Glutamatergic neuron (in vitro differentiated cells): ENCODE measurements around the gene IKZF4. TPM values are rescaled to one million over a fixed set of nuclear protein-coding genes. Genes with fewer than 3 reads are reported as not detected.
A peak's percentile ranks its signal among the peaks of the same experiment; 100 is the strongest.

Source experiments
- DNase-seq: peaks from one replicate; pipeline ENCODE4 v3.0.0; 2022
- H3K27ac Mint-ChIP-seq: one replicate; pipeline ENCODE4 v1.8.0; 2020; ENCODE audit warnings: mild to moderate bottlenecking, mixed read lengths, inconsistent platforms; ENCODE audit not compliant: unreplicated experiment
- H3K27me3 Mint-ChIP-seq: one replicate; pipeline ENCODE4 v1.8.0; 2020; ENCODE audit warnings: mild to moderate bottlenecking, moderate library complexity, mixed read lengths, inconsistent platforms; ENCODE audit not compliant: unreplicated experiment
- H3K36me3 Mint-ChIP-seq: one replicate; pipeline ENCODE4 v1.8.0; 2020; ENCODE audit warnings: mild to moderate bottlenecking, mixed read lengths, inconsistent platforms; ENCODE audit not compliant: unreplicated experiment
- H3K4me1 Mint-ChIP-seq: one replicate; pipeline ENCODE4 v1.8.0; 2020; ENCODE audit warnings: mild to moderate bottlenecking, low read depth, mixed read lengths, inconsistent platforms; ENCODE audit not compliant: unreplicated experiment
- H3K4me3 Mint-ChIP-seq: one replicate; pipeline ENCODE4 v1.8.0; 2020; ENCODE audit warnings: mild to moderate bottlenecking, mixed read lengths, inconsistent platforms; ENCODE audit not compliant: unreplicated experiment
- H3K9me3 Mint-ChIP-seq: one replicate; pipeline ENCODE4 v1.8.0; 2020; ENCODE audit warnings: mild to moderate bottlenecking, moderate library complexity, mixed read lengths, inconsistent platforms; ENCODE audit not compliant: unreplicated experiment
- CTCF ChIP-seq: fragments of 200-600 bp; sonication (generic); IDR thresholded peaks from one replicate; pipeline ENCODE4 v1.5.0; 2021; ENCODE audit not compliant: partially characterized antibody, unreplicated experiment
- total RNA-seq: library from RNA; stranded (reverse); fragmentation: NEBNext Ultra II Directional; extraction: Animal tissue kit (Norgen Biotek cat#: 25700); gene quantifications from one replicate; pipeline ENCODE4 v1.2.1, GENCODE V29; 2021; ENCODE audit not compliant: unreplicated experiment

The IKZF4 gene
- total RNA-seq, 1 donor from 2014 or later, result 24.1 TPM

- Mint-ChIP-seq H3K4me3 (peak overlapping the region; percentile 87), H3K36me3 (no peaks in the 10 kb centered on the region), H3K4me1 (no peaks in the 10 kb centered on the region), H3K27ac (peak overlapping the region; percentile 43), H3K9me3 (peaks cover 9% of the 10 kb centered on the region), H3K27me3 (peaks cover 6% of the 10 kb centered on the region)
- TF ChIP-seq CTCF, result peak; percentile 69
- DNase-seq, result peak; percentile 88
Measured at GRCh38 chr12:56078931-56079722, 58.3 kb downstream of the IKZF4 start.

GRCh38 chr12:56079723-56080555 lies 59.1 kb downstream of the IKZF4 start, which contains the start of gene ERBB3:
Gene ERBB3, plus strand, starts transcription at chr12:56080165. Its CDS starts 136 bp downstream, at chr12:56080301.
- peak within 1 kb of the TSS; percentile 87 for H3K4me3 Mint-ChIP-seq
- TF ChIP-seq CTCF, result no peak
- no peak within 1 kb of the TSS for H3K27ac Mint-ChIP-seq
- peaks cover 10% of the 10 kb centered on the region for H3K9me3 Mint-ChIP-seq
- H3K27me3 Mint-ChIP-seq, result peaks cover 4% of the 10 kb centered on the region
- DNase-seq, result peak; percentile 62
- H3K4me1 Mint-ChIP-seq, result no peaks in the 10 kb centered on the region
- no peaks in the 10 kb centered on the region for H3K36me3 Mint-ChIP-seq

- Mint-ChIP-seq H3K9me3 (peaks cover 11% of the 10 kb centered on the region), H3K27me3 (peaks cover 4% of the 10 kb centered on the region), H3K4me3 (peak overlapping the region; percentile 83), H3K27ac (no peak overlapping the region), H3K4me1 (no peaks in the 10 kb centered on the region), H3K36me3 (no peaks in the 10 kb centered on the region)
- TF ChIP-seq CTCF, result no peak
- DNase-seq, result no peak
Measured at GRCh38 chr12:56080556-56081138, 59.8 kb downstream of the IKZF4 start.

- TF ChIP-seq CTCF, result no peak
- Mint-ChIP-seq H3K4me1 (no peaks in the 10 kb centered on the region), H3K27ac (no peak overlapping the region), H3K9me3 (peaks cover 11% of the 10 kb centered on the region), H3K27me3 (peaks cover 4% of the 10 kb centered on the region), H3K36me3 (no peaks in the 10 kb centered on the region), H3K4me3 (peak overlapping the region; percentile 83)
- peak; percentile 19 for DNase-seq
Measured at GRCh38 chr12:56081393-56082347, 60.8 kb downstream of the IKZF4 start.
